Measurements from ENCODE around the gene ARHGAP15.

- no peak for TF ChIP-seq CTCF (IDR thresholded peaks at IDR 0.05)
- no peak for TF ChIP-seq POLR2A (IDR thresholded peaks at IDR 0.05)
Measured at GRCh38 chr2:143252138-143252907, 123.1 kb downstream of the ARHGAP15 start.

Data from adrenal gland (tissue), 5 donors.